ENCODE measurements around the gene NCOR2.

DNA sequence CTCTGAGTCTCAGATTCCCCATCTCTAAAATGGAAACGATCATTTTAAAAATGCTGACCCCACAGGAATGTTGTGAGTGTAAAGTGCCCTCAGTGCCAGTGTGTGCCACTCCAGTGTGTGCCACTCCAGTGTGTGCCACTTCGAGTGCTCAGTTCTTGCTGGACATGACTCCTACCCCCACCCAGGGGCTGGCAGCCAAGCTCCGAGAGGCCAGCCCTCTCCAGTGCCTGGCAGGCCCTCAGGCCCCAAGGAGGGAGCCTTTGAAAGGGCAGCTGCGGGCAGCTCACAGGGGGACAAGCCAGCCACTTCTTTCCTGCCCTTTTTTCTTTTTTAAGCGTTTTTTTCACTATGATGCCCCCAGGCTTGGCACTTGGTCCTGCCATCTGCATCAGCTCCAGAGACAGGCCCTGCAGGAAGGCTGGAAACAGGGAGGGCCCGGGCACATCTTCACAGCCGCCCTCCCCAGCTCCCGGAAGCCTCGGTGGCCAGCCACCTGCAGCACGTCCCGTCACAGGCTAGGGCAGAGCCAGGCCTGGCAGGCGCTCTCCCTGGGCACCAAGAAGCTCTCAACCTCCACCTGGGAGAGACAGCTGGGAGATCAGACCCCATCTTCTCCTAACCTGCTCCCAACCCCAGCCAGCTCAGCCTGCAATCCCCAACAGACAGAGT is 29.8 kb downstream of the NCOR2 start:
- TF ChIP-seq CTCF (IDR thresholded peaks at IDR 0.05) (no peak), POLR2A (IDR thresholded peaks at IDR 0.05) (no peak)
